NCI-H524 treated with DMSO at 0.1 percent for 48 hours (cell line): ENCODE data around the gene TMTC2.
"Not testable (repeated sequence)": the region's sequence is repeated elsewhere in the genome, so short reads cannot be mapped to it uniquely, and the experiment has no call there.

Experiments
- DNase-seq: peaks from one replicate; lab custom pipeline; 2025; lab: John Stamatoyannopoulos, UW

TMTC2 gene

GRCh38 chr12:83082690-83083276 is 396.1 kb downstream of the TMTC2 start:
- no peak for DNase-seq

GRCh38 chr12:83083616-83084015 is 396.9 kb downstream of the TMTC2 start:
- no peak for DNase-seq

DNA sequence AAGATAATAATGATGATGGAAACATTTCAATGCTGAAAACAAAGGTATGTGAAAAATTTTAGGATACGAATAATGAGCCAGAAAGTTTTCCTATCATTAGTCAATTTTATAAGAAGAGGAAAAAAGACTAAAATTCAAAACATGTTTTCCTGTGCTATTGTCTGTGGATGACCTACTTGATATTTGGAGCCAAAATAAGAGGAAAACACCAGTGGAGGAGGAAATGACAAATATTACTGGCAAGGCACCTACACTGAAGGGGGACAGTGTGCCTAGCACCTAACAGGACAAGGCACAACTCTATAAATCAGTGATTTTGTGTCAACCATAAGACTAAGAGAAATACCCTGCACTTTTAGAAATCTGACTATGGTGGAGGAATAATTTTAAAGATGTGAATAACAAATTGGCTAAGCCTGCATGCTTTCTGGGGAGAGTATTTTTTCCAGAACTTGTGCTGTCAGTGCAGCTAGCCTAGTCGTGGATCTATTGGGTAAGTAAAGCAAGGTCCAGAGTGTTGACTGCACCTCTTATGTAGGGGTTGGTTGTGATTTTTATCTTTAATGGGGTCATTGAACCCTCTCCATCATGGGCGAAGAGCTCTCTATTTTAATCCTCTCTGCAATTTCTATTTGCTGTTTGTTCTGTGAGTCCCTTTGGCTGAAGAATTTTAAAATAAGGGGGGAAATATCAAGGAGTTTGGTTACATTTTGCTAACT is 398.0 kb downstream of the TMTC2 start:
- DNase-seq: no peak

DNA sequence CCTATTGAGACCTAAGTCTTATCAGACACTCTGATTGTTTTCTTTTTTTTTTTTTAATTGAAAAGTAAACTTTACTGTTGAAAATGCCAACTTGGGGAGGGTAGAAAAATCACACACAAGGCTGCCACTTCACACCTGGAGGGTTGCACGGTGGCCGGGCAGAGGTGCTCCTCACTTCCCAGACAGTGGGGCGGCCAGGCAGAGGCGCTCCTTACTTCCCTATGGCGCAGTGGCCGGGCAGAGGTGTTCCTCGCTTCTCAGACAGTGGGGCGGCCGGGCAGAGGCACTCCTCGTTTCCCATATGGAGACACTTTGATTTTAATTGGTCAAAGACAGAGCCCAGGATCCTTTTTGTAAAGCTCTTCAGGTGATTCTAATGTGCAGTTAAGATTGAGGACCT is 399.3 kb downstream of the TMTC2 start:
- no peak for DNase-seq

DNA sequence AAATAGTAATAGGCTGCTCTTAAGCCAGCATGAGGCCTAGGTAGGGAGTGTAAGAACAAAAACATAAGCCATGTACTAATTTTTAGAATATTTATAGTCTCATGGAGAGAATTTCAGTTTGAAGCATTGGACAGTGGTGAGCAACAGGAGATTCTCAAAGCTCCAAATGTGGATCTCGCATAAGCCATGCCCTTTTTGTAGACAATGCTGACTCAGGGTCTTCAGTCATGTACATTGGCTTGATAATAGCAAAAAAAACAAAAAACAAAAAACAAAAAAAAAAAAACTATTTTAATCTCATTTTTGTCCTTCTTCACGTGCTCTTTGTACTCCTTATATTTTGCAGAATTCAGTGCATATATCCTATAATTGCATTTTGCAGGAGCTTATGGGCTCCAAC is 402.9 kb downstream of the TMTC2 start:
- DNase-seq: no peak

DNA sequence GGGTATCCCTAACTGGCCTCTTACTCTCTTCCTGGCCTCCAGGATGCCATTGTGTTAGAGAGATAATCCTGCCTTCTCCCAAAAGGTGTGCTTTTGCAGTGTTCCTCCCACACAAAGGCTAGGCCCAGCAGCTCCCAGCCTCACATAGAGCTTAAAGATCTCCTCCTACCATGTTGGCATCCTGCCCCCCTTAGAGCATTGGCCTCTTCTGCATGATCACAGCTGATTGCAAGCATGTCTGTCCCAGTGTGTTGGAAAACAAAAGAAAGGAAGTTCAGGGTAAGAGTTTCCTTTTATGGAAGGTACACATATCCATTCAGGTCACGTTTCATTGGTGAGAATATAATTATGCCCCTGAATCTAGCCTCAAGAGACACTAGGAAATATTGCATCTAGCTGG is 405.4 kb downstream of the TMTC2 start:
- DNase-seq: no peak

DNA sequence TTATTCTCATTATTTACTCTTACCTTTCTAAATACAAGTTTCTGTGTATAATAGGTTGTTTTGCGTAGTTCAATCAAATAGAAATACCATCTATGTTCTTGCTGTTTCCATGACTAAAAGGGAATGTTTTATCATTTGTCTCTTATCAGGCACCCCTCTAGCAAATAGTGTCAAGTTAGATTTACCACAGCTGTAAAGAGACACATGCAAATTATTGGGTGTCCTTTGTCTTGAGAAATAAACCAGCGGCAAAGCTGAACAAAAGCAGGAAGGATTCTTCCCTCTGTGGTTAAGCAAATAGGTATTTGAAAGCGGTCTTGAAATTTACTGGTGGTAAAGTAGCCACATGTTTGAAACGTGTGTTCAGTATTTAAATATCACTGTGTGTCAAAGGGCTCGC is 405.9 kb downstream of the TMTC2 start:
- DNase-seq: no peak

DNA sequence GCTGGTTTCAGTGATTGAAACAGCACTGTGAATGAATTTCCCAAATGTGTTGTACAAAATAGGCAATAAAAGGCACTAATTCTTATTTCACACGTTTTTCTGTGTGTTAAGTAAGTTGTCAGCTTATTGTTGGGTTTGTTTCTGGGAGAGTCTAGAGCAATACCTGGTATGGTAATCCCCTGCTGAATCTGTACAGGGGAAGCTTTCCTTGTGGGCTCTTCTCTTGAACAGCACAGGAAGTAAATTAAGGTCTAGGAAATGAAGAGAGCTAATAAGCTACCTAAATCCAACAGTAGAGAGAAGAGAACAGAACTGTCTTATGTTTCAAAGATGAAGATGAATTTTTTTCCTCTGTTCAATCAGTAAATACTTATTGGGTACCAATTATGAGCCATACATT is 406.7 kb downstream of the TMTC2 start:
- DNase-seq: no peak

- DNase-seq: no peak
These were observed 411.1 kb downstream of the TMTC2 start for GRCh38 chr12:83097643-83098342.

GRCh38 chr12:83099436-83099835 is 412.7 kb downstream of the TMTC2 start:
- DNase-seq: no peak

- no peak for DNase-seq
These were observed 415.8 kb downstream of the TMTC2 start for GRCh38 chr12:83102499-83102898.

DNA sequence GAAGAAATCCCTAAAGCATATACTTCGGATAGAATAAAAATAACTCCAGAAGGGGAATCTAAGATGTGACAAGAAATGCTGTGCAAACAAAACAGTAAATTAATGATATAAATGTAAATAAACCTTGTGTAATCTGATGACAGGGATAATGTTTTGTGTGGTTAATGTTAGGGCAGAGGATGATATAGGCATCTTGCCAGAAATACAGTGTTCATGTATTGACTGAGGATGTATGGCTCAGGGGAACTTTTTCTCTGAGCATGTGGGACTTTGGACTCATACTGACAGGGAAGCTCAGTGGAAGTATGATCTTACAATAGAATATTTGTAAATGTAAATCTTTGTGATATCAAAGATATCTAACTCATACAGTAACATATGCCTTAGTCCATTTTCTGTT is 420.2 kb downstream of the TMTC2 start:
- DNase-seq: no peak

GRCh38 chr12:83110424-83110823 is 423.7 kb downstream of the TMTC2 start:
- no peak for DNase-seq

DNA sequence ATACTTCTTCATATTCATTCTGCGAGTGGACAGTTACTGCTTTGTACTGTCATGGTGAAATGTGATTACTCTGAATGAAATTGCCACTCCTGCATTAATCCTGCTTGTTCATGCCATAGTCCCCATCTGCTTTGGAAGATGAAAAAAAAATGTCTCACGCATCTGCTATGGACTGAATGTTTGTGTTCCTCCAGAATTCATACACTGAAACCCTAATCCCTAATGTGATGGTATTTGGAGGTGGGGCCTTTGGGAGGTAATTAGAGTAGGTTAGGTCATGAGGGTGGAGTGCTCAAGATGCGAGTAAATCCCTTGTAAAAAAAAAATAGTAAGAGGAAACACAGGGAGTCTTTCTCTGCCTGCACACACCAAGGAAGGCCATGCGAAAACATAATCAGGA is 427.2 kb downstream of the TMTC2 start:
- DNase-seq: peak; percentile 66

DNA sequence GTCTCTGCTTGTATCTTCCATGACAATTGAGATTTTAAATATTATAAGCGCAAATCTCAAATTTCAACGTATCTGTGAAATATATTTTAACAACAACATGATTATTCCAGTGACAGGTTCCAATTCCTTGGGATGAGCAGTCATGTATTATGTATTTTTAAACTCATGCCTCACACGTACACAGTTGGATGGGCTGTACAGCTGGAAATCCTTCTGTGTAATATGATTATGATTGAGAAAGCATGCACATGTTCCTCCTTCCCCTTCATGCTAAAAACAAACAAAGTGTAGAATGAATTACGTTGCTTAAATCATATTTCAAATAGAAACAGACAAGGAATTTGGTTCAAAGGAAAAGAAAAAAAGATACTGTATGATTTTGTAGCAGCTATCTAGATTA is 428.3 kb downstream of the TMTC2 start:
- DNase-seq: no peak

- not testable (repeated sequence) for DNase-seq
These were observed 431.2 kb downstream of the TMTC2 start for GRCh38 chr12:83117926-83118325.

- DNase-seq: no peak
These were observed 435.4 kb downstream of the TMTC2 start for GRCh38 chr12:83121897-83122622.

DNA sequence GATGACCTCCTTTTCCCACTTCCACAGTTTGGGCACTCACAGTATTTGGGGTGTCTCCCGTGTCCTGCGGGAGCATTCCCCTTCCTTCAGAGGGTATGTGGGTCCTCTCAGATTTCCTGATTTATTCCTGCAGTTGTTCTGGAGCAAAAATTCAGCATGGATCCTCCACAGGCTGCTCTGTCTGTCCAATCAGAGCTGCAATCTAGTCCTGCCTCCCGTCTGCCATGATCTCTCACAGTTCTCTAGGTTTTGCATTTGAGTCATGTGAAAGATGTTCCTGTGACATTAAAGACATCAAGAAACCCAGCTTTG is 435.9 kb downstream of the TMTC2 start:
- DNase-seq: no peak

DNA sequence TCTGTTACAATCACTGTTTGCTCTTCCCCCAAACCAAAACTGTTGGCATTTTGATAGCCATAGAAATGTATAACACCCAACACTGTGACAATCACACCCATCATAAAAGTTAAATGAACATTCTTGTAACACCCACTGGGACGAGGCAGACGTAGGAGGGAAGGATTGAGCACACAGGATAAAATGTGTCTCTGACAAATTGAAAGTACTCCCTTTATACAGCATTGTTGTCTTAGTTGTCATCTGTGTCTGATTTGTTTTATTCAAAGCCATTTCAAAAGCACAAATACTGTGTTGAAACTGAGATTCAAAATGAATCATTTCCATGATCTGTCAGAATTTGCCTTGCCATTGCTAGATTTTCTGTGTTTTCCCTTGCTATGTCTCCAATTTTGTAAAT is 436.3 kb downstream of the TMTC2 start:
- DNase-seq: no peak

- DNase-seq: no peak
These were observed 441.8 kb downstream of the TMTC2 start for GRCh38 chr12:83128540-83128939.

DNA sequence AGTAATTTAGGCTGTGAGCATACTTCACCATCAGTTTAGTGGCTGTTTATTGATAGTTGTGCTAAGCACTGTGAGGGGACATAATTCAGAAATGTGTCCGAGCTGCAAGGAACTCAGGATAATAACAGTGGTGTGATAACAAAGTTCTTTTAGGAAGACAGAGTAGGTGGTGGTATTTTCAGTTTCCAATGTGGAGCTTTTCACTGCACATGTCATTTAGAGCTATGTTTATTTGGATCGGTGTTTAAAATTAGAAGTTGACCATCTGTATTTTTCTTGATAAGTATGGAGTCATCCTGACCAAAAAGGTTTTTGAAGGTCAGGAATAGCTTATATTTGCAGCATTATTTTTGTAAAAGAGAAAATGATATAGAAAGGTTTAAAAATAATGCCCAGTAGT is 443.5 kb downstream of the TMTC2 start:
- DNase-seq: no peak

GRCh38 chr12:83132360-83132759 is 445.7 kb downstream of the TMTC2 start:
- DNase-seq: no peak

DNA sequence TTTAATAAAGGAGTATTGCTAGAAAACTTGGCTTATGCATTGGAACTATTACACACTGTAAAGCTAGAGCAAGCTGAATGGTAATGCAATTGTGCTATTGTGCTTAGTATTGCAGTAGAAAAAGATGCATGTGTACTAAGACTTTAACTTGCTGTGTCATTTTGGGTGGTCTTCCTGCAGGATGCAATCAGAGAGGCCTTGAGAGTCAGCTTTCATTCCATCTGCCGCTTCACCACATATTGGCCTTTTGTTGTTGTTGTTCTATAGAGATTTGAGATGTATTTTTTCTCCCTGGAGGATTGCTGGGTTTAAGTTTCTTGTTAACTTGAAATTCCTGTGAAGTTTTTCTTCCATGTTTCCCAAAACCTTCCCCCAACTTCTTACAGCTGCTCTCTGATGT is 449.7 kb downstream of the TMTC2 start:
- no peak for DNase-seq
